TTC549 (cell line): Measurements from ENCODE around the gene PLEK.
"Not testable (repeated sequence)": the region's sequence is repeated elsewhere in the genome, so short reads cannot be mapped to it uniquely, and the experiment has no call there.

ENCODE experiments used
- FAIRE-seq: peaks from 2 replicates; lab custom pipeline; 2012; peaks lifted over from hg19 to GRCh38; lab: Jason Lieb, UNC

PLEK gene

GRCh38 chr2:68417926-68418325, 52.8 kb downstream of the PLEK start:
- no peak for FAIRE-seq

GRCh38 chr2:68418419-68418818, 53.3 kb downstream of the PLEK start:
- no peak for FAIRE-seq

GRCh38 chr2:68418855-68419254, 53.8 kb downstream of the PLEK start:
- FAIRE-seq = no peak

GRCh38 chr2:68420254-68420910, 55.3 kb downstream of the PLEK start:
- FAIRE-seq = no peak

- FAIRE-seq = no peak
These were observed 59.0 kb downstream of the PLEK start for GRCh38 chr2:68423966-68424650.

GRCh38 chr2:68425503-68425902, 60.4 kb downstream of the PLEK start:
- FAIRE-seq = no peak

GRCh38 chr2:68426446-68426845, 61.4 kb downstream of the PLEK start:
- no peak for FAIRE-seq

- no peak for FAIRE-seq
These were observed 61.9 kb downstream of the PLEK start for GRCh38 chr2:68426848-68427579.

- FAIRE-seq = no peak
These were observed 63.0 kb downstream of the PLEK start for GRCh38 chr2:68428126-68428525.

GRCh38 chr2:68428746-68429145, 63.7 kb downstream of the PLEK start:
- no peak for FAIRE-seq

GRCh38 chr2:68429311-68429826, 64.3 kb downstream of the PLEK start:
- FAIRE-seq = no peak

GRCh38 chr2:68431316-68431972, 66.4 kb downstream of the PLEK start:
- FAIRE-seq = no peak

- FAIRE-seq = no peak
These were observed 67.9 kb downstream of the PLEK start for GRCh38 chr2:68432696-68433658.

- no peak for FAIRE-seq
These were observed 69.9 kb downstream of the PLEK start for GRCh38 chr2:68434981-68435380.

GRCh38 chr2:68435615-68436014, 70.5 kb downstream of the PLEK start:
- no peak for FAIRE-seq

GRCh38 chr2:68436270-68436669, 71.2 kb downstream of the PLEK start:
- no peak for FAIRE-seq

GRCh38 chr2:68438455-68439303, 73.6 kb downstream of the PLEK start:
- FAIRE-seq = no peak

- peak; percentile 96 for FAIRE-seq
These were observed 76.3 kb downstream of the PLEK start for GRCh38 chr2:68441179-68441993.

GRCh38 chr2:68441994-68442322, 76.9 kb downstream of the PLEK start:
- no peak for FAIRE-seq

- not testable (repeated sequence) for FAIRE-seq
These were observed 81.3 kb downstream of the PLEK start for GRCh38 chr2:68446425-68446824.
